WTC11 (cell line): ENCODE measurements around the gene ADAM12. TPM values are rescaled to one million over a fixed set of nuclear protein-coding genes. Genes with fewer than 3 reads are reported as not detected.

Experiments
- ATAC-seq: fragments of 200-7000 bp; cut with Tn5 transposase; 2 replicates; pipeline ENCODE4 v1.10.0; 2021; ENCODE audit warnings: mild to moderate bottlenecking, moderate library complexity
- CTCF ChIA-PET: fragments of 300-600 bp; sonication (Branson Sonifier 250); formaldehyde crosslinking; loops from one replicate; lab custom pipeline; 2021; ENCODE audit warnings: antibody characterized with exemption; lab: Charles Lee
- POLR2A ChIA-PET: fragments of 350-600 bp; sonication (Branson Sonifier 250); formaldehyde crosslinking; loops from one replicate; lab custom pipeline; 2021; ENCODE audit warnings: antibody characterized with exemption; lab: Charles Lee
- DNase-seq: peaks from one replicate; pipeline ENCODE4 v3.0.0; 2021; ENCODE audit warnings: low spot score
- H3K27ac Mint-ChIP-seq: 2 replicates; pipeline ENCODE4 v1.8.0; 2021; ENCODE audit warnings: mixed read lengths
- H3K27me3 Mint-ChIP-seq: 2 replicates; pipeline ENCODE4 v1.8.0; 2021; ENCODE audit warnings: low read depth, mild to moderate bottlenecking, moderate library complexity, mixed read lengths
- H3K36me3 Mint-ChIP-seq: 2 replicates; pipeline ENCODE4 v1.8.0; 2021; ENCODE audit warnings: mixed read lengths
- H3K4me1 Mint-ChIP-seq: 2 replicates; pipeline ENCODE4 v1.8.0; 2022; ENCODE audit warnings: mixed read lengths
- H3K4me3 Mint-ChIP-seq: 2 replicates; pipeline ENCODE4 v1.8.0; 2021; ENCODE audit warnings: mild to moderate bottlenecking, moderate library complexity, mixed read lengths
- H3K9me3 Mint-ChIP-seq: 2 replicates; pipeline ENCODE4 v1.8.0; 2021; ENCODE audit warnings: mixed read lengths
- ARID4B ChIP-seq: sonication (generic); formaldehyde crosslinking; IDR thresholded peaks from 2 replicates; pipeline ENCODE4 v1.8.0; 2023; ENCODE audit warnings: missing genetic modification reagents, mild to moderate bottlenecking, borderline replicate concordance
- ATF2 ChIP-seq: sonication (generic); formaldehyde crosslinking; IDR thresholded peaks from 2 replicates; pipeline ENCODE4 v1.8.1; 2022; ENCODE audit warnings: low read depth, missing genetic modification reagents, borderline replicate concordance
- CREM ChIP-seq: sonication (generic); formaldehyde crosslinking; IDR thresholded peaks from 2 replicates; pipeline ENCODE4 v1.8.1; 2022; ENCODE audit warnings: mild to moderate bottlenecking, missing genetic modification reagents, moderate library complexity
- E2F5 ChIP-seq: sonication (generic); formaldehyde crosslinking; IDR thresholded peaks from 2 replicates; pipeline ENCODE4 v1.8.1; 2022; ENCODE audit warnings: mild to moderate bottlenecking, moderate library complexity, missing genetic modification reagents
- FOXJ3 ChIP-seq: sonication (generic); formaldehyde crosslinking; IDR thresholded peaks from 2 replicates; pipeline ENCODE4 v1.9.0; 2021; ENCODE audit warnings: missing genetic modification reagents, mild to moderate bottlenecking, borderline replicate concordance
- FOXP4 ChIP-seq: sonication (generic); formaldehyde crosslinking; IDR thresholded peaks from 2 replicates; pipeline ENCODE4 v1.8.0; 2022; ENCODE audit warnings: mild to moderate bottlenecking, missing genetic modification reagents
- GTF2I ChIP-seq: fragments of 250-450 bp; sonication (Bioruptor Pico); conservative IDR thresholded peaks from 2 replicates; pipeline ENCODE4 v1.4.0; 2021; ENCODE audit warnings: mild to moderate bottlenecking
- KAT7 ChIP-seq: sonication (generic); formaldehyde crosslinking; IDR thresholded peaks from 2 replicates; pipeline ENCODE4 v1.8.1; 2023; ENCODE audit warnings: missing genetic modification reagents, mild to moderate bottlenecking, borderline replicate concordance
- MXD4 ChIP-seq: fragments of 250-450 bp; sonication (Bioruptor Pico); IDR thresholded peaks from 2 replicates; pipeline ENCODE4 v1.8.0; 2021; ENCODE audit warnings: mild to moderate bottlenecking, moderate library complexity, borderline replicate concordance
- SOX15 ChIP-seq: fragments of 250-450 bp; sonication (Bioruptor Pico); IDR thresholded peaks from 2 replicates; pipeline ENCODE4 v1.9.0; 2021; ENCODE audit warnings: mild to moderate bottlenecking
- TCF7 ChIP-seq: sonication (generic); formaldehyde crosslinking; IDR thresholded peaks from 2 replicates; pipeline ENCODE4 v1.8.0; 2022; ENCODE audit warnings: mild to moderate bottlenecking, low read depth, missing genetic modification reagents, moderate library complexity
- TEAD1 ChIP-seq: sonication (generic); formaldehyde crosslinking; IDR thresholded peaks from 2 replicates; pipeline ENCODE4 v1.8.0; 2022; ENCODE audit warnings: mild to moderate bottlenecking, missing genetic modification reagents
- USF1 ChIP-seq: sonication (generic); formaldehyde crosslinking; IDR thresholded peaks from 2 replicates; pipeline ENCODE4 v1.8.0; 2022; ENCODE audit warnings: mild to moderate bottlenecking, missing genetic modification reagents
- ZBTB21 ChIP-seq: sonication (generic); formaldehyde crosslinking; IDR thresholded peaks from 2 replicates; pipeline ENCODE4 v1.8.1; 2023; ENCODE audit warnings: mild to moderate bottlenecking, missing genetic modification reagents, borderline replicate concordance
- ZNF219 ChIP-seq: sonication (generic); formaldehyde crosslinking; IDR thresholded peaks from 2 replicates; pipeline ENCODE4 v1.8.0; 2023; ENCODE audit warnings: missing genetic modification reagents, mild to moderate bottlenecking, borderline replicate concordance
- ZNF263 ChIP-seq: sonication (generic); formaldehyde crosslinking; IDR thresholded peaks from 2 replicates; pipeline ENCODE4 v1.8.1; 2022; ENCODE audit warnings: low read depth, mild to moderate bottlenecking, moderate library complexity, missing genetic modification reagents
- ZNF532 ChIP-seq: fragments of 250-450 bp; sonication (Bioruptor Pico); IDR thresholded peaks from 2 replicates; pipeline ENCODE4 v1.9.0; 2021; ENCODE audit warnings: mild to moderate bottlenecking, borderline replicate concordance
- total RNA-seq: library from RNA; stranded (reverse); gene quantifications from 3 replicates; pipeline ENCODE4 v1.2.3, GENCODE V29; 2021
- TF ChIP-seq, protein P1 (sequence below): sonication (generic); formaldehyde crosslinking; IDR thresholded peaks from 2 replicates; pipeline ENCODE4 v1.8.1; 2023; ENCODE audit warnings: mild to moderate bottlenecking, missing genetic modification reagents, moderate library complexity

ADAM12 gene
- total RNA-seq, 1 experiment from 2014 or later: 0.22 TPM

- H3K4me1 Mint-ChIP-seq: no peaks in the 10 kb centered on the region
- TF ChIP-seq FOXJ3 (CRISPR knock-in tag): no peak
- no peak for TF ChIP-seq ZNF263 (CRISPR knock-in tag)
- TF ChIP-seq ATF2 (CRISPR knock-in tag): no peak
- TF ChIP-seq TEAD1 (CRISPR knock-in tag): no peak
- no peak overlapping the region for H3K4me3 Mint-ChIP-seq
- ChIA-PET CTCF (no interaction called here), POLR2A (no interaction called here)
- no peak for ATAC-seq
- DNase-seq: no peak
- no peak overlapping the region for H3K27ac Mint-ChIP-seq
- H3K36me3 Mint-ChIP-seq: no peaks in the 10 kb centered on the region
- no peaks in the 10 kb centered on the region for H3K9me3 Mint-ChIP-seq
- no peaks in the 10 kb centered on the region for H3K27me3 Mint-ChIP-seq
Measured at GRCh38 chr10:126331101-126331500, 57.2 kb downstream of the ADAM12 start.

- H3K4me3 Mint-ChIP-seq: no peak overlapping the region
- H3K9me3 Mint-ChIP-seq: peaks cover 20% of the 10 kb centered on the region
- ATAC-seq (no peak), DNase-seq (no peak)
- H3K27me3 Mint-ChIP-seq: no peaks in the 10 kb centered on the region
- no peak overlapping the region for H3K27ac Mint-ChIP-seq
- peaks cover 6% of the 10 kb centered on the region for H3K36me3 Mint-ChIP-seq
- POLR2A ChIA-PET: no interaction called here
- H3K4me1 Mint-ChIP-seq: peaks cover 20% of the 10 kb centered on the region
- CTCF ChIA-PET: no interaction called here
- no peak for TF ChIP-seq MXD4 (CRISPR knock-in tag)
- TF ChIP-seq ZNF219 (CRISPR knock-in tag): no peak
- no peak for TF ChIP-seq SOX15
- no peak for TF ChIP-seq CREM (CRISPR knock-in tag)
- no peak for TF ChIP-seq E2F5
- no peak for TF ChIP-seq USF1 (CRISPR knock-in tag)
- no peak for TF ChIP-seq KAT7 (CRISPR knock-in tag)
- no peak for TF ChIP-seq ARID4B (CRISPR knock-in tag)
- no peak for TF ChIP-seq GTF2I
- no peak for TF ChIP-seq ZNF532
- no peak for TF ChIP-seq FOXP4
- TF ChIP-seq, protein P1, sequence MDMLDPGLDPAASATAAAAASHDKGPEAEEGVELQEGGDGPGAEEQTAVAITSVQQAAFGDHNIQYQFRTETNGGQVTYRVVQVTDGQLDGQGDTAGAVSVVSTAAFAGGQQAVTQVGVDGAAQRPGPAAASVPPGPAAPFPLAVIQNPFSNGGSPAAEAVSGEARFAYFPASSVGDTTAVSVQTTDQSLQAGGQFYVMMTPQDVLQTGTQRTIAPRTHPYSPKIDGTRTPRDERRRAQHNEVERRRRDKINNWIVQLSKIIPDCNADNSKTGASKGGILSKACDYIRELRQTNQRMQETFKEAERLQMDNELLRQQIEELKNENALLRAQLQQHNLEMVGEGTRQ (CRISPR knock-in tag): no peak
- TF ChIP-seq TCF7 (CRISPR knock-in tag): no peak
- TF ChIP-seq ZBTB21 (CRISPR knock-in tag): no peak
Measured at GRCh38 chr10:126324826-126325225, 63.5 kb downstream of the ADAM12 start.
